Measurements from ENCODE around the gene NBPF26. TPM values are rescaled to one million over a fixed set of nuclear protein-coding genes. Genes with fewer than 3 reads are reported as not detected.
"Not testable (repeated sequence)": the region's sequence is repeated elsewhere in the genome, so short reads cannot be mapped to it uniquely, and the experiment has no call there.

NBPF26 gene
- total RNA-seq, 1 experiment from 2014 or later = 28.2 TPM

- H3K79me2 ChIP-seq (ENCODE audit: low read depth); H3K27ac ChIP-seq; H3K27me3 ChIP-seq (ENCODE audit: insufficient read depth, low read depth); H3F3A ChIP-seq (ENCODE audit: insufficient read depth, low read depth); intact Hi-C loops (cut with micrococcal nuclease; ENCODE audit: unreplicated experiment); H3K36me3 ChIP-seq (ENCODE audit: low read depth); H3K4me3 ChIP-seq; H3K4me1 ChIP-seq (replicated peaks; ENCODE audit: insufficient read depth); CTCF ChIA-PET; H2AFZ ChIP-seq; H3K9me3 ChIP-seq (ENCODE audit: insufficient read depth, low read depth); H3K9me2 ChIP-seq (ENCODE audit: insufficient read depth); H4K20me1 ChIP-seq (ENCODE audit: insufficient read depth); DNase-seq; POLR2A ChIA-PET (ENCODE audit: unreplicated experiment); BruUV-seq (replicated peaks): not testable (repeated sequence)
- peak overlapping the region; percentile 63 for H3K4me2 ChIP-seq
These were observed 409 bp upstream of the NBPF26 start for GRCh38 chr1:120723358-120723714.

- H3F3A ChIP-seq (ENCODE audit: insufficient read depth, low read depth); H3K27me3 ChIP-seq (ENCODE audit: insufficient read depth, low read depth); H4K20me1 ChIP-seq (ENCODE audit: insufficient read depth); intact Hi-C loops (cut with micrococcal nuclease; ENCODE audit: unreplicated experiment); H3K4me1 ChIP-seq (replicated peaks; ENCODE audit: insufficient read depth); CTCF ChIA-PET; POLR2A ChIA-PET (ENCODE audit: unreplicated experiment); H3K27ac ChIP-seq; H3K79me2 ChIP-seq (ENCODE audit: low read depth); H3K36me3 ChIP-seq (ENCODE audit: low read depth); H3K9me3 ChIP-seq (ENCODE audit: insufficient read depth, low read depth); BruUV-seq (replicated peaks); H3K9me2 ChIP-seq (ENCODE audit: insufficient read depth): not testable (repeated sequence)
- peak overlapping the region; percentile 74 for H3K4me3 ChIP-seq
- H2AFZ ChIP-seq = peak overlapping the region; percentile 84
- peak in 1 of 2 experiments; percentile 6 for DNase-seq
- H3K4me2 ChIP-seq = peak overlapping the region; percentile 56
These were observed 762 bp downstream of the NBPF26 start for GRCh38 chr1:120724507-120724906.

GRCh38 chr1:120728811-120729210 lies 5.1 kb downstream of the NBPF26 start:
- H3K79me2 ChIP-seq (ENCODE audit: low read depth); H3K4me3 ChIP-seq; H3K4me2 ChIP-seq; CTCF ChIA-PET; H3K9me2 ChIP-seq (ENCODE audit: insufficient read depth); DNase-seq; H3K36me3 ChIP-seq (ENCODE audit: low read depth); H3K27ac ChIP-seq; H3K4me1 ChIP-seq (replicated peaks; ENCODE audit: insufficient read depth); BruUV-seq (replicated peaks); H2AFZ ChIP-seq; H4K20me1 ChIP-seq (ENCODE audit: insufficient read depth); POLR2A ChIA-PET (ENCODE audit: unreplicated experiment); H3F3A ChIP-seq (ENCODE audit: insufficient read depth, low read depth); H3K9me3 ChIP-seq (ENCODE audit: insufficient read depth, low read depth); intact Hi-C loops (cut with micrococcal nuclease; ENCODE audit: unreplicated experiment); H3K27me3 ChIP-seq (ENCODE audit: insufficient read depth, low read depth): not testable (repeated sequence)

GRCh38 chr1:120769090-120769489 lies 45.3 kb downstream of the NBPF26 start:
- H3K27ac ChIP-seq; H2AFZ ChIP-seq; CTCF ChIA-PET; H3F3A ChIP-seq (ENCODE audit: insufficient read depth, low read depth); DNase-seq; H3K27me3 ChIP-seq (ENCODE audit: insufficient read depth, low read depth); H3K9me3 ChIP-seq (ENCODE audit: insufficient read depth, low read depth); intact Hi-C loops (cut with micrococcal nuclease; ENCODE audit: unreplicated experiment); H3K9me2 ChIP-seq (ENCODE audit: insufficient read depth); H4K20me1 ChIP-seq (ENCODE audit: insufficient read depth); H3K79me2 ChIP-seq (ENCODE audit: low read depth); H3K4me3 ChIP-seq; BruUV-seq (replicated peaks); POLR2A ChIA-PET (ENCODE audit: unreplicated experiment); H3K4me1 ChIP-seq (replicated peaks; ENCODE audit: insufficient read depth); H3K4me2 ChIP-seq; H3K36me3 ChIP-seq (ENCODE audit: low read depth): not testable (repeated sequence)

- H3K27ac ChIP-seq; H2AFZ ChIP-seq; DNase-seq; POLR2A ChIA-PET (ENCODE audit: unreplicated experiment); H3K36me3 ChIP-seq (ENCODE audit: low read depth); BruUV-seq (replicated peaks); H4K20me1 ChIP-seq (ENCODE audit: insufficient read depth); H3K27me3 ChIP-seq (ENCODE audit: insufficient read depth, low read depth); intact Hi-C loops (cut with micrococcal nuclease; ENCODE audit: unreplicated experiment); H3K9me3 ChIP-seq (ENCODE audit: insufficient read depth, low read depth); H3K4me1 ChIP-seq (replicated peaks; ENCODE audit: insufficient read depth); H3K9me2 ChIP-seq (ENCODE audit: insufficient read depth); H3K4me3 ChIP-seq; H3K79me2 ChIP-seq (ENCODE audit: low read depth); CTCF ChIA-PET; H3K4me2 ChIP-seq; H3F3A ChIP-seq (ENCODE audit: insufficient read depth, low read depth): not testable (repeated sequence)
These were observed 81.7 kb downstream of the NBPF26 start for GRCh38 chr1:120805452-120805851.
